HG03354 (cell line): Measurements from ENCODE around the gene AP4M1.

Experiments used
- ATAC-seq: cut with Tn5 transposase; IDR thresholded peaks from one replicate; pipeline ENCODE4 v1.9.1; 2021; ENCODE audit warnings: mild to moderate bottlenecking; ENCODE audit not compliant: unreplicated experiment, poor library complexity, severe bottlenecking

AP4M1 gene

GRCh38 chr7:100082978-100083377 lies 18.5 kb upstream of the AP4M1 start:
- no peak for ATAC-seq

GRCh38 chr7:100085515-100085914 lies 15.9 kb upstream of the AP4M1 start:
- ATAC-seq = no peak

GRCh38 chr7:100087055-100087750 lies 14.2 kb upstream of the AP4M1 start:
- ATAC-seq = no peak

GRCh38 chr7:100088095-100088620 lies 13.3 kb upstream of the AP4M1 start:
- ATAC-seq = no peak

GRCh38 chr7:100088621-100089457 lies 12.6 kb upstream of the AP4M1 start, which contains the start of gene COPS6:
Gene COPS6 (plus strand): TSS chr7:100088969. CDS start chr7:100088991, 22 bp downstream.
- peak; percentile 60 for ATAC-seq

GRCh38 chr7:100089458-100090196 lies 11.8 kb upstream of the AP4M1 start:
- no peak for ATAC-seq

GRCh38 chr7:100090527-100091410 lies 10.7 kb upstream of the AP4M1 start:
- no peak for ATAC-seq

GRCh38 chr7:100091411-100092181 lies 9.8 kb upstream of the AP4M1 start:
- no peak for ATAC-seq

- no peak for ATAC-seq
Observed at GRCh38 chr7:100093054-100093453, 8.4 kb upstream of the AP4M1 start.

- ATAC-seq = no peak
Observed at GRCh38 chr7:100093498-100093897, 7.9 kb upstream of the AP4M1 start.

GRCh38 chr7:100093925-100094486 lies 7.4 kb upstream of the AP4M1 start:
- ATAC-seq = no peak

GRCh38 chr7:100095289-100095688 lies 6.2 kb upstream of the AP4M1 start:
- no peak for ATAC-seq

- ATAC-seq = no peak
Observed at GRCh38 chr7:100095704-100096103, 5.7 kb upstream of the AP4M1 start.

- no peak for ATAC-seq
Observed at GRCh38 chr7:100098913-100099312, 2.5 kb upstream of the AP4M1 start.

GRCh38 chr7:100099452-100099851 lies 2.0 kb upstream of the AP4M1 start:
- no peak for ATAC-seq

GRCh38 chr7:100100420-100101015 lies 925 bp upstream of the AP4M1 start:
- peak; percentile 71 for ATAC-seq

GRCh38 chr7:100102950-100103840 lies 1.8 kb downstream of the AP4M1 start:
- ATAC-seq = no peak
